Measurements from ENCODE around the gene SIPA1L3.

SIPA1L3 gene

DNA sequence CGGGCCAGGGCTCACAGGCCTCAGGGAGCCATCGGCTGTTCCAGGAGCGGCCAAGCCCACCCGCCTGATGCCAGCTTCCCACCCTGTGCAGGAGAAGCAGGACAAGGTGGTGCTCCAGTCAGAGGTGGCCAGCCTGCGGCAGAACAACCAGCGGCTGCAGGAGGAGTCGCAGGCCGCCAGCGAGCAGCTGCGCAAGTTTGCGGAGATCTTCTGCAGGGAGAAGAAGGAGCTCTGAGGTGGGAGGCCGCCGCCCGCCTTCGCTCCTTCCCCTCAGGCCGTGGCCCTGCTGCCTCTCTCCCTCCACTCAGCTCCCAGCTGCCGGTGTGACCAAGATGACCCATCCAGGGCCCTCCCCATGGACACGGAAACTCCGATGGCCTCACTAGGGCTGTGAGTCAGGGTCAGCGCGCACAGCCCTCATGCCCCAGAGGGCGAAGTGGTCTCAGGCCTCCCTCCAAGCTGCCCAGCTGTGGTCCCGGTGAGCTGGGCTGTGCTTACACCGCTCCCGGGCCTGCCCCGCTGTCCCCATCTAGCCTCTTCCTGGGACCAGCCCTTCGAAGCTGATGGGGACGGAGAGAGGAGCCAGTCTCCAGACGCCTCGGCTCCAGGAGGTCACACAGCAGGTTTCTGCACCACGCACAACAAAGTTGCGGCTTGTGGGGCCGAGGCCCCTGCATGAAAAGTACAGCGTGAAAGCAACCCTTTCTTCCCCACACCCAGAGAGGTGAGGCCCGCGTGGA, 299.2 kb downstream of the SIPA1L3 start:
- no peak overlapping the region for H3K4me3 ChIP-seq (ENCODE audit: low read depth, low read length)
- no peak for DNase-seq (ENCODE audit: low read depth)
- TF ChIP-seq MYC (IDR thresholded peaks at IDR 0.05; ENCODE audit: low read depth, low read length) (no peak), POLR2A (IDR thresholded peaks at IDR 0.05; ENCODE audit: extremely low read depth, insufficient read length) (no peak)
- TF ChIP-seq, protein P1, sequence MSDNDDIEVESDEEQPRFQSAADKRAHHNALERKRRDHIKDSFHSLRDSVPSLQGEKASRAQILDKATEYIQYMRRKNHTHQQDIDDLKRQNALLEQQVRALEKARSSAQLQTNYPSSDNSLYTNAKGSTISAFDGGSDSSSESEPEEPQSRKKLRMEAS (IDR thresholded peaks at IDR 0.05; ENCODE audit: low read depth, low read length), result no peak
- TF ChIP-seq, protein P2, sequence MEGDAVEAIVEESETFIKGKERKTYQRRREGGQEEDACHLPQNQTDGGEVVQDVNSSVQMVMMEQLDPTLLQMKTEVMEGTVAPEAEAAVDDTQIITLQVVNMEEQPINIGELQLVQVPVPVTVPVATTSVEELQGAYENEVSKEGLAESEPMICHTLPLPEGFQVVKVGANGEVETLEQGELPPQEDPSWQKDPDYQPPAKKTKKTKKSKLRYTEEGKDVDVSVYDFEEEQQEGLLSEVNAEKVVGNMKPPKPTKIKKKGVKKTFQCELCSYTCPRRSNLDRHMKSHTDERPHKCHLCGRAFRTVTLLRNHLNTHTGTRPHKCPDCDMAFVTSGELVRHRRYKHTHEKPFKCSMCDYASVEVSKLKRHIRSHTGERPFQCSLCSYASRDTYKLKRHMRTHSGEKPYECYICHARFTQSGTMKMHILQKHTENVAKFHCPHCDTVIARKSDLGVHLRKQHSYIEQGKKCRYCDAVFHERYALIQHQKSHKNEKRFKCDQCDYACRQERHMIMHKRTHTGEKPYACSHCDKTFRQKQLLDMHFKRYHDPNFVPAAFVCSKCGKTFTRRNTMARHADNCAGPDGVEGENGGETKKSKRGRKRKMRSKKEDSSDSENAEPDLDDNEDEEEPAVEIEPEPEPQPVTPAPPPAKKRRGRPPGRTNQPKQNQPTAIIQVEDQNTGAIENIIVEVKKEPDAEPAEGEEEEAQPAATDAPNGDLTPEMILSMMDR (IDR thresholded peaks at IDR 0.05; ENCODE audit: low read depth, low read length), result no peak

DNA sequence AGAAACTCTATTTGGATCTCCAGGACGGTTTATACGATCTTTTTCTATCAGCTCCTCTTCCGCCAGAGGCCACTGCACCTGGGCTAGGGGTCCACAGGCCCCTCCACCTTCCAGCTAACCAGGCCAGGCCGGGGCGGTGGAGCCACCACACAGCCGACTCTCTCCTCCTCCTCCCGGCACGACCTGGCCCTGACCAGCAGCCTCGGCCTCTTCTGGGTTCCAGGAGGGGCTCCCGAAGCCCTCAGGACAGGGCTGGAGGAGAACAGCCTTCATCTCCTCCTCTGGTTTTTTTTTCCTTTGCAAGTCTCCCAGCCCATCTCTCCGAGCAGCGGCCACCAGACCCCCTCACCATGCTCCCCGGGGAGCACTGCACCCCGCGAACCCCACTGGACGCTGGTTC, 299.9 kb downstream of the SIPA1L3 start:
- DNase-seq (ENCODE audit: low read depth), result no peak

DNA sequence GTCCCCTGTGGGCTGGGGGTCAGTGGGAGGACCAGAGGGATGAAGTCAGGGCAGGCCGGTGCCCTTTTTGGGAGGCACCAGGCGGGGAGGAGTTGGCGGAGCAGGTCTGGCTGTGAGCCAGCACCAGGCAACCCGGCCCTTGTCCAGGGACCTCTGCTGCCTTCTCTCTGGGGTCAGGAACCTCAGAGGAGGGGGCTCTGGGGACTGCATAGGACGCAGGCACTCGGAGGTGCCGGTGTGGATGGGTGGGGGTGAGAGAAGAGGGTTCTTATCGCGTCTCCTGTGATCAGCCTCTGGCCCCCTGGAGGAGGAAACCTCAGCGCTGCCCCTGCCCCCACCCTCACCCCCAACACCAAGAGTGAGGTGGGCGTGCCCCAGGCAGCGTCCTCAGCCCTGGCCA, 300.5 kb downstream of the SIPA1L3 start:
- no peak overlapping the region for H3K4me3 ChIP-seq (ENCODE audit: low read depth, low read length)
- DNase-seq (ENCODE audit: low read depth), result no peak
- TF ChIP-seq, protein P1 (IDR thresholded peaks at IDR 0.05; ENCODE audit: low read depth, low read length), result no peak
- TF ChIP-seq POLR2A (IDR thresholded peaks at IDR 0.05; ENCODE audit: extremely low read depth, insufficient read length) (no peak), MYC (IDR thresholded peaks at IDR 0.05; ENCODE audit: low read depth, low read length) (no peak)

More for the DNA sequence above, 299.9 kb downstream of the SIPA1L3 start:
- no peak overlapping the region for H3K4me3 ChIP-seq (ENCODE audit: low read depth, low read length)
- no peak for TF ChIP-seq MYC (IDR thresholded peaks at IDR 0.05; ENCODE audit: low read depth, low read length)
- TF ChIP-seq, protein P2 (IDR thresholded peaks at IDR 0.05; ENCODE audit: low read depth, low read length), result no peak

DNA sequence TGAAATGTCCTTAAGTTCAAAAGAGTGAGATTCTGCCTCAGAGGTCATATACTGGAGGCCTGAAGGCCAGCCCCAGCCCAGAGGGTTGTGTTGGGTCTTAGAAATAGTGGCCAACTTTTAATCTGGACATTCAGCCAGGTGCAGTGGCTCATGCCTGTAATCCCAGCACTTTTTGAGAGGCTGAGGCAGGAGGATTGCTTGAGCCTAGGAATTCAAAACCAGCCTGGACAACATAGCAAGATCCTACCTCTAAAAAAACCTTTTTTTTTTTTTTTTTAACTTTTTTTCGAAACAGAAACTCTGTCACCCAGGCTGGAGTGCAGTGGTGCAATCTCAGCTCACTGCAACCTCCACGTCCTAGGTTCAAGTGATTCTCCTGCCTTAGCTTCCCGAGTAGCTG, 301.6 kb downstream of the SIPA1L3 start:
- TF ChIP-seq, protein P1 (IDR thresholded peaks at IDR 0.05; ENCODE audit: low read depth, low read length), result no peak
- TF ChIP-seq POLR2A (IDR thresholded peaks at IDR 0.05; ENCODE audit: extremely low read depth, insufficient read length) (no peak), MYC (IDR thresholded peaks at IDR 0.05; ENCODE audit: low read depth, low read length) (no peak)
- TF ChIP-seq, protein P2 (IDR thresholded peaks at IDR 0.05; ENCODE audit: low read depth, low read length), result no peak
- no peak for DNase-seq (ENCODE audit: low read depth)
- H3K4me3 ChIP-seq (ENCODE audit: low read depth, low read length), result no peak overlapping the region

DNA sequence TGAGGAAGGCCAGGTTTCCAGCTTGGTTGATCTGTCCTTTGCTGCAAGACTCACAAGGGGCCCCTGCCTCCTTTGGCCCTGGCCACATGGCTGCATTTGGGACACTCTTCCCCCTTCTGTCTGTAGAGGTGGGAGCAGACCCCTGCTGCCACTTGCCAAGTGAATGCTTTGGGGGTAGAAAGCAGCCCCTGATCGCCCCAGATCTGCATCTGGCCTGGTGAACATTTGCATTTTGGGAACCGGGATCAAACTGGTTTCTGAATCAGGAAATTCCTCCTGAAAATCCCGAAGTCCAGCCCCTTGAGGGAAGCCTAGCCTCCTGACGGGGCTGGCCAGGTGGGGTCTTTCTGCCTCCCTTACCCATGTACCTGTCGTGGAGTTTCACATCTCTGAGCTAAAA, 302.1 kb downstream of the SIPA1L3 start:
- no peak overlapping the region for H3K4me3 ChIP-seq (ENCODE audit: low read depth, low read length)
- TF ChIP-seq POLR2A (IDR thresholded peaks at IDR 0.05; ENCODE audit: extremely low read depth, insufficient read length), result no peak
- no peak for DNase-seq (ENCODE audit: low read depth)

DNA sequence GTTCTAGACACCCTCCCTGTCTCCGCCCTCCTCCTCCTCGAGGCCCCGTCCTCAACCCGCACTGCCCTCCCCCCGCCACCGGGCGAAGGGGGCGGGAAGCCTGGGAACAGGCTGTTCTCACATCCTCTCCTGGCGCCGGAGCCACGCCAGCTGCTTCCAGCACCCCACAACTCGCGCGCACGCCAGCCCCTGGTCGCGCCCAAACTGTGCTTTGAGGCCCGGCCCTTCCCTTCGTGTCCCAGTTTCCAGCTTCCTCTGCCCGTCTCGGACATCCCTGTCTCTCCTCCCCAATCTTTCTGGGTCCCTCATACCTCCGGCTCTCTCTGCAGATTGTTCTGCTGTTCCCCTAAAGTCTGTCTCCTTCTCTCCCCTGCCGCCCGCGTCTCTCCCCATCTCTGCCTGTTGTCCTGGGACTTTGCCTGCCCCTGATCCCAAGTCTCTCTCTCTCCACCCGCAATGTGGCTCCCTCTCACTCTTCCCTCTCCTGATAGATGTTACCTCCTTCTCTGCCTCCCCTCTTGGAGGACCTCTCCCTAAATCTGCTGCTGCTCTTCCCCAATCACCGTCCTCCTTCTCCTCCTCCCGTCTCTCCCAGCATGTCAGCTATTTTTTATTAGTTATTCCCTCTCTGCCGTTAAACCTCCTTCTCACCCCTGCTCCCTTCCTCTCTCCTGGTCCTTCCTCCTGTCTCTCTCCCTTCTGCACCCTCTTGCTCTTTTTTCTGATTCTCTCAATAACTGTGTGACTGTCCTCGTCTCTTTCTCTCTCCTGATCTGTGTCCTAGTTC, 302.9 kb downstream of the SIPA1L3 start:
- H3K4me3 ChIP-seq (ENCODE audit: low read depth, low read length), result no peak overlapping the region

More for the DNA sequence above, 302.9 kb downstream of the SIPA1L3 start:
- no peak for DNase-seq (ENCODE audit: low read depth)
- TF ChIP-seq POLR2A (IDR thresholded peaks at IDR 0.05; ENCODE audit: extremely low read depth, insufficient read length), result no peak
- TF ChIP-seq MYC (IDR thresholded peaks at IDR 0.05; ENCODE audit: low read depth, low read length), result no peak
- TF ChIP-seq, protein P1 (IDR thresholded peaks at IDR 0.05; ENCODE audit: low read depth, low read length), result no peak
- TF ChIP-seq, protein P2 (IDR thresholded peaks at IDR 0.05; ENCODE audit: low read depth, low read length), result no peak

Data from NB4 (cell line).